K562 (cell line): ENCODE data around the gene TEAD4. TPM values are rescaled to one million over a fixed set of nuclear protein-coding genes. Genes with fewer than 3 reads are reported as not detected.

Experiments used
- ATAC-seq: fragments of 200-7000 bp; cut with Tn5 transposase; 3 replicates; pipeline ENCODE4 v1.9.1; 2020; ENCODE audit warnings: moderate library complexity
- BruUV-seq: library from RNA; stranded (reverse); fragments of 400-500 nt; replicated peaks from 2 replicates; lab custom pipeline; 2021; lab: Mats Ljungman, UMichigan
- CTCF ChIA-PET: fragments of 300-600 bp; formaldehyde crosslinking; extraction: SDS; loops from one replicate; lab custom pipeline; 2021; ENCODE audit warnings: low intra/inter-chr PET ratio; lab: Yijun Ruan, JAX
- POLR2A ChIA-PET: fragments of 300-600, 350-650 bp; sonication (Branson Sonifier 250); formaldehyde crosslinking; extraction: SDS; loops from one replicate; lab custom pipeline; 2021; ENCODE audit warnings: antibody characterized with exemption, inconsistent platforms; lab: Yijun Ruan, JAX
- DNase-seq, 4 experiments: peaks; one replicate each; pipeline versions ENCODE4 v3.0.0 to v3.0.0-alpha.2; 2011 to 2018; ENCODE audit warnings: low spot score in 3 of 4, mixed read lengths in 3 of 4; ENCODE audit errors: extremely low read depth in 1 of 4
- FAIRE-seq: peaks from 2 replicates; lab custom pipeline; 2011; peaks lifted over from hg19 to GRCh38; lab: Jason Lieb, UNC
- H2AFZ ChIP-seq: 2 replicates; pipeline ENCODE4 v1.6.0; 2011; ENCODE audit warnings: low read depth, low read length, control low read depth, inconsistent platforms
- H3K27ac ChIP-seq: fragments of 200-600 bp; 3 replicates; pipeline ENCODE4 v1.8.0; 2011; ENCODE audit warnings: low read depth, mild to moderate bottlenecking, control low read depth, inconsistent platforms, low read length, moderate library complexity, mixed read lengths; ENCODE audit errors: extremely low read depth
- H3K27me3 ChIP-seq, 2 experiments: fragments of 300-600 bp in 1 of 2; 2 replicates in 1 of 2; 3 replicates in 1 of 2; pipeline versions ENCODE4 v1.6.0 to v1.8.0; 2011; ENCODE audit warnings: inconsistent platforms in 2 of 2, low read length in 2 of 2, mild to moderate bottlenecking in 1 of 2, mixed read lengths in 1 of 2, moderate library complexity in 1 of 2; ENCODE audit not compliant: control insufficient read depth in 2 of 2, insufficient read depth in 2 of 2
- H3K36me3 ChIP-seq: fragments of 300-600 bp; 3 replicates; pipeline ENCODE4 v1.8.0; 2011; ENCODE audit warnings: mild to moderate bottlenecking, low read length, inconsistent platforms; ENCODE audit not compliant: control insufficient read depth, insufficient read depth
- H3K4me1 ChIP-seq, 2 experiments: fragments of 200-600 bp in 1 of 2; replicated peaks in 1 of 2; 2 replicates in 1 of 2; 3 replicates in 1 of 2; pipeline versions ENCODE4 v1.5.1 to v1.8.0; 2011; ENCODE audit warnings: inconsistent platforms in 2 of 2, low read length in 2 of 2, mild to moderate bottlenecking in 1 of 2, mixed read lengths in 1 of 2, moderate library complexity in 1 of 2; ENCODE audit not compliant: control insufficient read depth in 2 of 2, insufficient read depth in 2 of 2
- H3K4me2 ChIP-seq: 2 replicates; pipeline ENCODE4 v1.6.1; 2011; ENCODE audit warnings: low read length, control low read depth, inconsistent platforms, mixed read lengths; ENCODE audit not compliant: insufficient read depth
- H3K4me3 ChIP-seq: fragments of 200-600 bp; sonication (generic), shearing (Covaris generic); 2 replicates; pipeline ENCODE4 v1.5.1; 2016; ENCODE audit warnings: control low read depth, inconsistent platforms
- H3K79me2 ChIP-seq: fragments of 200-600 bp; 3 replicates; pipeline ENCODE4 v1.8.0; 2011; ENCODE audit warnings: low read length, inconsistent platforms; ENCODE audit not compliant: control insufficient read depth, insufficient read depth
- H3K9ac ChIP-seq, 2 experiments: 2 replicates each; pipeline versions ENCODE4 v1.6.0 to v1.6.1; 2011; ENCODE audit warnings: low read depth in 2 of 2, low read length in 2 of 2, control low read depth in 1 of 2, inconsistent platforms in 1 of 2, mild to moderate bottlenecking in 1 of 2, mixed read lengths in 1 of 2; ENCODE audit not compliant: insufficient read depth in 1 of 2
- H3K9me1 ChIP-seq: one replicate; pipeline ENCODE4 v1.6.0; 2011; ENCODE audit warnings: inconsistent platforms, mild to moderate bottlenecking, low read length, moderate library complexity; ENCODE audit not compliant: control insufficient read depth, insufficient read depth
- H3K9me3 ChIP-seq: replicated peaks from 2 replicates; pipeline ENCODE4 v1.5.1; 2011; ENCODE audit warnings: low read depth, low read length, inconsistent platforms; ENCODE audit not compliant: control insufficient read depth, insufficient read depth
- H4K20me1 ChIP-seq: replicated peaks from 2 replicates; pipeline ENCODE4 v1.6.1; 2011; ENCODE audit warnings: low read length, inconsistent platforms, mixed read lengths; ENCODE audit not compliant: control insufficient read depth, insufficient read depth
- AFF4 ChIP-seq: sonication (generic); formaldehyde crosslinking; IDR thresholded peaks from 2 replicates; pipeline ENCODE4 v1.8.0; 2023; ENCODE audit warnings: mild to moderate bottlenecking, missing genetic modification reagents
- ARID1B ChIP-seq: fragments of 450-650 bp; IDR thresholded peaks from 2 replicates; pipeline ENCODE4 v1.6.1; 2016; ENCODE audit warnings: antibody characterized with exemption, mild to moderate bottlenecking, inconsistent platforms
- BDP1 ChIP-seq: IDR thresholded peaks from 3 replicates; pipeline ENCODE4 v1.6.1; 2011; ENCODE audit not compliant: insufficient read length, insufficient read depth
- CBX2 ChIP-seq: fragments of 200-600 bp; sonication (generic); IDR thresholded peaks from one replicate; pipeline ENCODE4 v1.6.1; 2012; ENCODE audit warnings: mild to moderate bottlenecking, low read length, inconsistent platforms; ENCODE audit not compliant: insufficient read depth, poor library complexity, severe bottlenecking
- CBX5 ChIP-seq: IDR thresholded peaks from 2 replicates; pipeline ENCODE4 v1.6.1; 2014; ENCODE audit warnings: low read depth, borderline replicate concordance
- FOXJ2 ChIP-seq: fragments of 200-800 bp; sonication (Bioruptor generic); IDR thresholded peaks from 2 replicates; pipeline ENCODE4 v1.6.1; 2016; ENCODE audit warnings: missing genetic modification characterization, missing compliant biosample characterization
- LCOR ChIP-seq: sonication (generic); formaldehyde crosslinking; IDR thresholded peaks from 2 replicates; pipeline ENCODE4 v1.8.0; 2022; ENCODE audit warnings: mild to moderate bottlenecking, missing genetic modification reagents
- MEF2A ChIP-seq: IDR thresholded peaks from 2 replicates; pipeline ENCODE4 v1.6.1; 2011; ENCODE audit warnings: low read depth, mild to moderate bottlenecking, low read length, moderate library complexity; ENCODE audit not compliant: control insufficient read depth
- MTA3 ChIP-seq: fragments of 450-650 bp; formaldehyde crosslinking; IDR thresholded peaks from 2 replicates; pipeline ENCODE4 v1.6.1; 2017; ENCODE audit warnings: mild to moderate bottlenecking, borderline replicate concordance
- PHB2 ChIP-seq: fragments of 450-650 bp; IDR thresholded peaks from 2 replicates; pipeline ENCODE4 v1.6.1; 2017; ENCODE audit warnings: low read depth
- POLR2G ChIP-seq: fragments of 200-400 bp; formaldehyde crosslinking; IDR thresholded peaks from 2 replicates; pipeline ENCODE4 v1.6.1; 2017; ENCODE audit warnings: low read depth, mild to moderate bottlenecking, antibody characterized with exemption, low read length, moderate library complexity
- SAP30 ChIP-seq: fragments of 200-600 bp; sonication (generic); IDR thresholded peaks from 2 replicates; pipeline ENCODE4 v1.6.1; 2012; ENCODE audit warnings: borderline replicate concordance, low read depth, mild to moderate bottlenecking, moderate library complexity, low read length, control low read depth, inconsistent platforms; ENCODE audit not compliant: insufficient read depth, poor library complexity, severe bottlenecking
- STAG1 ChIP-seq: sonication (generic); formaldehyde crosslinking; IDR thresholded peaks from 2 replicates; pipeline ENCODE4 v1.5.0; 2020; ENCODE audit warnings: missing genetic modification reagents, borderline replicate concordance
- ZNF511 ChIP-seq: sonication (generic); formaldehyde crosslinking; IDR thresholded peaks from 2 replicates; pipeline ENCODE4 v1.8.0; 2022; ENCODE audit warnings: mild to moderate bottlenecking, missing genetic modification reagents
- WGBS: fragments of 100-300 bp; shearing (Covaris generic); methylation state at CpG from one replicate; pipeline ENCODE4 v1.1.6; 2016; ENCODE audit warnings: low coverage, mixed read lengths; ENCODE audit not compliant: insufficient coverage; ENCODE audit errors: missing lambda C conversion rate; 5-methylcytosine and 5-hydroxymethylcytosine counted together
- in situ Hi-C: fragments of 300-500 bp; cut with MboI; formaldehyde crosslinking; loops from 4 replicates; pipeline ENCODE4 v1.15.0; 2018; ENCODE audit warnings: inconsistent platforms, mixed read lengths
- intact Hi-C: fragments of 100-400 bp; cut with micrococcal nuclease; formaldehyde crosslinking; loops from 2 replicates; pipeline ENCODE4 v1.14.2; 2022
- polyA plus RNA-seq, 8 experiments: library from polyadenylated mRNA; depleted of rRNA in 4 of 8; stranded (reverse) in 5 of 8; unstranded in 3 of 8; fragments of >200 nt; fragmentation: Nextera tagmentation in 2 of 8; fragmentation: Illumina TruSeq in 1 of 8; extraction: Ambion mirVana in 2 of 8; extraction: Trizol in 1 of 8; gene quantifications; 2 replicates each; pipeline versions ENCODE4 v1.2.1 to v1.2.3, GENCODE V29; 2011 to 2014; ENCODE audit warnings: inconsistent platforms in 1 of 8, missing spikeins in 1 of 8
- total RNA-seq, 7 experiments: library from RNA; depleted of rRNA in 6 of 7; stranded (reverse); fragments of >200 nt in 6 of 7; fragmentation: Illumina TruSeq in 2 of 7; extraction: Trizol in 2 of 7; gene quantifications; 2 replicates each; pipeline versions ENCODE4 v1.2.1 to v1.2.3, GENCODE V29; 2011 to 2021; ENCODE audit warnings: low replicate concordance in 1 of 7

Gene TEAD4
- total and polyA plus RNA-seq, 9 of the 15 experiments (the other 6 are each of a cell fraction or from before 2014, with no cell fraction given) = 0.82 to 40.0 (median 17.0) TPM

GRCh38 chr12:3077572-3078081 lies 118.4 kb downstream of the TEAD4 start:
- peak in 1 of 4 experiments; percentile 13 for DNase-seq
- BruUV-seq = no TSS peak

More at GRCh38 chr12:3077572-3078081, 118.4 kb downstream of the TEAD4 start:
- Histone ChIP-seq H3K9me1 (no peaks in the 10 kb centered on the region), H3K27me3 (peaks cover 7% of the 10 kb centered on the region in 2 experiments), H3K9ac (peak overlapping the region in 1 of 2 experiments; percentile 71; a peak in 2 of 4 replicates), H3K4me3 (peak overlapping the region; percentile 55), H3K4me2 (peak overlapping the region; percentile 63), H3K36me3 (no peaks in the 10 kb centered on the region), H4K20me1 (no peaks in the 10 kb centered on the region; the same call in 1 of the 2 replicates), H2AFZ (0 out of 2 replicates have a peak overlapping the region, but pooled peaks have one; percentile 24), H3K9me3 (no peaks in the 10 kb centered on the region), H3K4me1 (peaks cover 4 to 15% of the 10 kb centered on the region in 2 experiments; a peak in 4 of 5 replicates), H3K27ac (no peak overlapping the region), H3K79me2 (no peaks in the 10 kb centered on the region)
- TF ChIP-seq CBX2 (no peak), MEF2A (no peak), MTA3 (no peak), ARID1B (no peak), SAP30 (no peak), CBX5 (no peak), LCOR (CRISPR knock-in tag) (no peak), AFF4 (CRISPR knock-in tag) (no peak), ZNF511 (CRISPR knock-in tag) (no peak), POLR2G (no peak), BDP1 (no peak), PHB2 (no peak), STAG1 (CRISPR knock-in tag) (no peak), FOXJ2 (no peak)
- ATAC-seq (peak; percentile 19), FAIRE-seq (no peak)
- CTCF ChIA-PET = no interaction called here
- in situ Hi-C loops (no loop called here), intact Hi-C loops (loop anchor here (10.0 kb wide), 1 partner anchor 197 kb away; no protein-coding TSS in a partner anchor)
- POLR2A ChIA-PET = no interaction called here
- WGBS = 4% methylated on average over 8 of the region's 32 CpGs
